NCI-H1930 (cell line): Measurements from ENCODE around the gene PODXL.

ENCODE experiments used
- DNase-seq, 2 experiments: peaks; one replicate each; lab custom pipeline; 2025; lab: John Stamatoyannopoulos, UW

PODXL gene

DNA sequence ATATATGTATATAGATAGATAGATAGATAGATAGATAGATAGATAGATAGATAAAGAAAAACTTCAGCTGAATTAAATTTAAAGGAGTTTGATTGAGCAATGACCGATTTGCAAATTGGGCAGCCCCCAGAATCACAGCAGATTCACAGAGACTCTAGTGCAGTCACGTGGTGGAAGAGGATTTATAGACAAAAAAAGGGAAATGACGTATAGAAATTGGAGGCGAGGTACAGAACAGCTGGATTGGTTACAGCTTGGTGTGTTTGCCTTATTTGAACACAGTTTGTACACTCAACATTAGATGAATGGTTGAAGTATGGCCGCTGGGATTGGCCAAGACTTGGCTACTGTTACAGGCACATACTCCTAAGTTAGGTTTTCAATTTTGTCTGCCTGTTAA is 8.2 kb upstream of the PODXL start:
- no peak for DNase-seq

DNA sequence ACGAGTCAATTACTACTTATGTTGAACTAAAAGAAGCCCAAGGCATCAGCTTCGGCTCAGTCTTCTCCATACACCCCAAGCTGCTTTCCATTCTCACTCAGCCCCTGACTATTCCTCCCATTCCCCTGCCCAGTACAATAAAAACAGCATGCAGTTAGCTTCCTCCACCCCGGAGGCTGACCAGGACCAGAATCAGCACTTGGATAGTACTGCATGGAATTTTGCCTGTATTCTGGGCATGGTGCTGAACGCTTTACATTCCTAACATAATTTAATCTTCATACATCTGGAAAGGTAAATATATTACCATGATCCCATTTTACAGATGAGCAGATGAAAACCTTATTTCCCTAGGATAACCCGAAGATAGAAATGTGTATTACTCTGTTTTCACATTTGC is 7.5 kb upstream of the PODXL start:
- no peak for DNase-seq

DNA sequence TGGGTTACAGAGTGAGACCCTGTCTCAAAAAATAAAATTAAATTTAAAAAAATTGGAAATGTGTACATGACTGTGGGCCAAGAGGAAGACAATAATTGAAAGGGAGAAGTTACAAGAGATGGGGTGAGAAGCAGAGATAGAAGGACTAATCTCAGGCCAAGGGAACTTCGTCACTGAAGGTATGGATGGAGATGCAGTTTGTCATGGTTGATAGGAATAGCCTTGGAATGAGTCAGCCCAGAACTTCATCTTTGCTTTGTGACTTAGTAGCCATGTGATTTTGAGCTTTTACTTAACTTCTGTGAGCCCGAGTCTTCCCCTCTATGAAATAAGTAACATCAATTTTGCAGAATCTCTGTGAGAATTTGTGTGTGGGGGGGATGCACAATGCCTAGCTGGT is 6.5 kb upstream of the PODXL start:
- DNase-seq, result no peak

DNA sequence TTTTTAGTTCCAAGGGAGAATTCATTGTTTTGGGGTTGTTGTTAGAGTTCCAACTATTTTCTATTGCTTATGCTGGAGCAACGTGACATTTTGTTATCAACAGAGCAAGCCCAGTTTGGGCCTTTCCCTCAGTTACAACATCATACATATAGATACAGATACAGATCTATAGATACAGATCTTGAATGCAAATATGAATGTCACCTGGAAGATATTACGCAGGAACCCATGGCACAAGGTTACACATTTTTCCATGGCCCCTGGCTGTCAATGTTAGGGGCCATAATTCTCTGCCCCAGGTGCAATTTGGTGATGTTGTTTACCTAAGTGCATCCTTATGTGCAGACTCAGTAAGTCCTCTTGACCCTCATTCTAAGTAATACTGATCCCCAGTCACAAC is 3.6 kb upstream of the PODXL start:
- DNase-seq, result no peak

DNA sequence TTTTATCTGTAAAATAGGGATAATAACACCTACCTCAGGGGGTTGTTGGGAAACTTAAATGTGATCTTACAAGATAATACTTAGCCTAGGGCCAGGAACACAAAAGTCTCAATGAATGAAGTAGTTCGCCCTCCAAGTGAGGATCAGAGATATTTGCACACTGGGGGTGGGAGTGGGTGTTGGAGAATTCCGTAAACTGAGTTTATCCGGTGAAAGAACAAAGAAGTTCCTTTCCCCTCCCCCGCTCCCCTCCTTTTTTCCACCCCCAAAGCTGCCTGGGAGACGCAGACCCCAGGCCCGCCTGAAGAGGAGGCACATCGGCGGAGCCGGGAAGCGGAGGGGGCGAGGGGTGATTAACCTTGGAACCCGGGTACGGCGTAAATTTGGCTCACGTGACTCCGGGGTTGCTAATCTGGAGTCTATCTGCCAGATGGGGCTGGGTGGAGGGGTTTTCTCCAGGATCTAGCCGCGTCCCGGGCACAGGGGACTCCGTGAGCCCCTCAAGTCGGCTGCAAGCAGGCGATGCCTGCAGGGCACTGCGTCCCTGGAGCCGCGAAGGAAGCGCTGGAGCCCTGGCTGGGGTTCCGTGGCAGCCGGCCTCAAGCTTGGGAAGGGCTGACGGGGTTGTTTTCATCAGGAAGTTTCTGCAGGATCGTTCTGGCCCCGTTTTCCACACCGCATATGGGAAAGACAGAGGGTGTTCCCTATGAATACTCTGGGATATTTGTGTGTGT is 1.4 kb upstream of the PODXL start:
- no peak for DNase-seq

DNA sequence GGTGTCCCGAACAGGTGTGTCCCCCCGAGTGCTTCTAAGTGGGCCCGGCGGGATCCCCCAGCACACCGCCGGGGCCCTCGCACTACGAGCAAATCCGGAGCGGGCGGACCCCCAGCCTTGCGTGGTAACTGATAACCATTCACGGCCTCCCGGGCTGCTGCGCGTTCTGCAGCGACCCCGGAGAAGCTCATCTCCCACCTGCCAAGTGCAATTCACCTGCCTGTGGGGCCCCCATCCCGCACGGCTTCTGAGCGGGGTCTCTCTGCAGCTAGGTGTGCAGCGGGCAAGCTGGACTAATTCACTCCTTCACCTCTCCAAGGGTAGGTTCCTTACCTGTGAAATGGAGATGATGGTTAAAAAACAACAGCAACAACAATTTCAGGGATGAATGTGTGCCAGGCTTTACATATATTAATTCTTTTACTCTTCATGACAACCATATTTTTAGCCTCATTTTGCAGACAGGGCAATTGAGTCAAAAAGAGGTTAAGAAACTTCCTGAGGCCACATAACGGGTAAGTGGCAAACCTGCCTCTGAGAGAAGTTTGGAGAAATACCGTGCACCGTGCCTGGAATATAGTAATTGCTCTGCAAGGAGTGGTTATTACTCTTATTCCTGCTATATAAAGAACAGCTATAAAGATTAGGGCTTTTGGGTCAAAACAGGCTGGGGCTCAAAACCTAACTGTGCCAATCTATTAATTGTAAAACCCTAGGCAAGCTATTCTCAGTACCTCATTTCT is 652 bp upstream of the PODXL start:
- DNase-seq, result peak in 1 of 2 experiments; percentile 27

DNA sequence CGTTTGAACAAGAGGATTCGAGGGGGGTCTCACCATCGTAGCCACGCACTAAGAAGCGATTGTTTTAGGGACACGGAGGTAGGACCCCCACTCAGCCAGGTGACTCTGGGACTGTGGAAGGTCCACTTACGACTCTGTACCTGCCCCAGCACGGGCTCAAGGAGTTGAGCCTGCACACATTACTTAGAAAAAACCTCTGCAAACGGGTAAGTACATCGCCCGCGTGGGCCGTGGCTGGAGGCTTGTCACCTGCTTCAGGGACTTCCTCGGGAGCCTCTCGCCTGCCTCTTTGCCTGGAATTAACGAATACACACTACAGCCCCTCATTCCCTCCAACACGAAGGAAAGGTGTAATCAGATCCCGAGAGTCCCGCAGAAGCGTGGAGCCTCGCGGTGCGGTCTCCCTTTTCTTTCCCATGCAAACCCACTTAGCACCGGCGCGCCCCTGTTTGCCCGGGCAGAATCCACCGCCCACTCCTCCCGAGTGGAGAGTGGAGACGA is 826 bp downstream of the PODXL start:
- no peak for DNase-seq

DNA sequence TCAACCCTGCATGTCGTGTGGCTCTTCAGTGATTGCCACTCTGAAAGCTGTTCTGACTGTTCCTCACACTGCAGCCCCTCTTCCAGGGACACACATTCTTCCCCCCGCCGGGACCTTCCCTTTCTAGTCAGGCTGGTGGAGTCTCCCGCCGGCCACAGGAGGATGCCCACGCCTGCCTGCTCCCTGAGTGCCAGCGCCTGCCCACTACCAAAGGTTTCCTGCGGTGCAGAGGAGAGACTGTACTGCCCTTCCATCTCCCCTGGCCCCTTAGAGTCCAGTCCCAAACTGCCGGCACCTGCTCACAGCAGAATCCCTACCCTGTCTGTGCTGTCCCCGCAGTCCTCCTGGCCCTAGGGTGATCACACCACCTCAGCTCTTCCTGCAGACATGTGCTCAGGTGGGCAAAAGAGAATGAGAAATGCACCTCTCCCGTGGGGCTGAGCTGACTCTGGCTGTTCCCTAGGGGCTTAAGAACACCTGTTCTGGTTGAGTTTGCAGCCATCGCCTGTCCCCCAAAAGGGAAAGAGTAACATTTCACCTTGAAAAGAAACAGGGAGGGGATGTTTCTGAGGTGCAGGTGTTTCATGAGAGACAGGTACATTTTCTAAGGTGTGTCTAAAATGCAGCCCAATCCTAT is 1.4 kb downstream of the PODXL start:
- DNase-seq, result no peak

DNA sequence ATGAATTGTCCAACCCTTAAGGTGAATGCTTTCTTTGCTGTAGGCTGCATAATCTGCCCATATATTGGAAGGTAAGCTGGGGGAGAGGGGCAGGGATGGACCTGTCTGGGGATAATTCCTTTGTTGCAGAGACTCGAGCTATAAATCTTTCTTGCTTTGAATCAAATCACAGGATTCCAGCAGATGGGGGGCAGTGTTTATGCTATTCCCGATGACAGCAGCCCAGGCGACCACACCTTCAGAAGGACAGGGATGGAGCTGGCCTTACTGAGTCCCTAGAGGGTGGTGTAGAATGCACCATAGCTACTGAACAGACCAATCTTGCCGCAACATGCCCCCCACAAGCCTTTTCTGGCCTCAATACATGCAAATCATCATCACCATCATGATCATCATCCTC is 2.5 kb downstream of the PODXL start:
- no peak for DNase-seq

DNA sequence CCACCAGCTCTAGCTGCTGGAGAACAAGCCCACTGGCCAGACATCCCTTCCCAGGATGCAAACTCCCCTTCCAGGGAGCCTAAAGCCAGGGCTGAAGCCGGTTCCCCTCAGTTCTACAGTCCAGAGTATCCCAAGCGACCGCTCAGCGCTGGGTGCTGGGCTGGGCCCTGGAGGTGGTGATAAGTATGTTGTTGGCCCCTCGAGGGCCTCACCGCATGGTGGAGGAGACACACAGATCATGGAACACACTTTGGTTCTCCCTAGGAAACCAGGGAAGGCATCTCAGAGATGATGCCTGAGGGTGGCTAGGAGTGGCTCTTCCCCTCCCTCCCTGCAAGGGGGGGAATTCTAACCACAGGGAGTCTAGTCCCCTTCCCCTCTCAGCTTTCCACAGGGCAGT is 4.4 kb downstream of the PODXL start:
- DNase-seq, result no peak

DNA sequence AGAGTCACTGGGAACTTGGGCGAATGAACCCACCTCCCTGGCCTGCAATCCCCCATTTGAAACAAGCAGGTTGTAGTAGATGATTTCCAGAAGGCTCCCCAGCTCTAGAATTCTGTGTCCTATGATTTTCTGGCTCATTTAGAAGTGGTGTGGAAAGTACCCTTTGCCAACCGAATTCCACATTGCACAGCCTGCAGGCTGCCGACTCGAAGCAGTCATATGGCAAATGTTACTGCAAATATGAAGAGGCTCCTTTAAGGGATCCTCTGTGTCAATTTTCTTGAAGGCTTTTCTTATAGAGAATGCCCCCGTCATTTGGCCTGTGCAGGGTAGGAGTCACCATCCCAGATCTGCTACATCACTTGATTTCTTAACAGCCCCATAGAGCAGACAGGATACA is 5.6 kb downstream of the PODXL start:
- no peak for DNase-seq

DNA sequence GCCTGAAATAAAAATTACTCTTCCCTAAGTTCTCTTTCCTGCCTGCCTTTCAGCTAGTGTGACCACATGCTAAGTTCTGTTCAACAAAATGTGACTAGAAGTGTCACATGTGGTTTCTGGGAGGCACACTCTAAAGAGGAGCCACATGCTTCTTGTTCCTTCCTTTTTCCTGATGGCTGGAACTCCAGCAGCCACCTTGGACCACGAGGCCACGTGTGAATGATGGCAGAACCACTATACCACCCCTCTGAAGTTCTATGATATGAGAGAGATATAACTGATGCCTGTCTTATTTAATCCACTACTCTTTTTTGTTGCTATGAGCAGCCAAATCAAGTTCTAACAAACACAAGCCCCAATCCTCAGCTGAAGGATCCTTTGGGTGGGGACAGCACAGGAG is 8.1 kb downstream of the PODXL start:
- DNase-seq, result no peak

DNA sequence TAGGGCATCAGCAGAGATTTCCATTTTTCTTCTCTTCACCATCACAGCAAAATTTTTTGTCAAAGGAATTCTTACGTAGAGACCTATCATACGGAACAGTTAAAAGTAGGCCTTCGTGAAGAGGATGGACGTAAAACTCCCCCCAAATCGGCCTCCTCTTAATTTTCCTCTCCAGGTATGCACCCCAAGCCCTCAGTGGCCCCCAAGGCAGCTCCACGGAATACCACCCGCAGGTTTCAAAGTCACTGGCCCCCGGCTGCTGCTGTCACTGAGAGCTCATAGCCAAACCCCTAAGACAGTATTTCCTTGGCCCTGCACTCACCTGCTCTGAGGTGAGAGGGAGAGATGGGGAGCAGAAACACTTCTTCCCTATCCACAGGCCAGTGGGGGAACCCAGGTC is 8.8 kb downstream of the PODXL start:
- DNase-seq, result no peak

DNA sequence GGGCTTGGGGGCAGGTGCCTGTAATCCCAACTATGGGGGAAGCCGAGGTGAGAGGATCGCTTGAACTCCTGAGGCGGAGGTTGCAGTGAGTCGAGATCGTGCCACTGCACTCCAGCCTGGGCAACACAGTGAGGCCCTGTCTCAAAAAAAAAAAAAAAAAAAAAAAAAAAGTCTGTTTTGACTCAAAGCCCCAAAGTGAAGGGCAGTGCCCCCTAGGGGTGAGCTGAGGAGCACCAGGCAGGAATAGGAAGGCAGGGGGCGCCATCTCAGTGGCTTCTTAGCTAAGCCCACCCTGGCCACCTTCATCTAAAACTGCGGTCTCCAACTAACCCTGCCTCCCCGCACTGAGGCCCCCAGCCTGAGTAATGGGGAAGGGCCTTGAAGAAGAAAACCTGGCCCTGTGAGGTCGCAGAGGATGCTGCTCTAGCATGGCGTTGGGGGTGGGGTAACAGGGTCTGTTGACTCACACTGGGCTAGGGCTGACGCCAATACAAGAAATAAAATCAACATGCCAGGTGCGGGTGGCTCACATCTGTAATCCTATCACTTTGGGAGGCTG is 9.8 kb downstream of the PODXL start:
- DNase-seq, result peak; percentile 27 to 28

DNA sequence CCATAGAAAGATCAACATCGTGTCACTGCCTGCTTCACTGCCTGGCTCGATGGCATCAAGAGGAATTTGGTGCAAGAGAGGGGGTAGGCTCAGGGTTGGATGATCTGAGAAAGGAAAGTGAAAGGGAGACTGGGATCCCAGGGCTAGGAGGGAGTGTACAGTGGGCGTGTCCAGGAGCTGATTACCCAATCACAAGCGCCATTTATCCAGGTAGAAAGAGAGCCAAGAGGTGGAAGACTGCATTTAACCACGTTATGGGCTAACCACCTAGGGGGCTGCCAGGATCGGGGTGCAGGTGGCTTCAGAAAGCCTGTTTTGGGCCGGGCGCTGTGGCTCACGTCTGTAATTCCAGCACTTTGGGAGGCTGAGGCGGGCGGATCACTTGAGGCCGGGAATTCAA is 10.3 kb downstream of the PODXL start:
- no peak for DNase-seq

DNA sequence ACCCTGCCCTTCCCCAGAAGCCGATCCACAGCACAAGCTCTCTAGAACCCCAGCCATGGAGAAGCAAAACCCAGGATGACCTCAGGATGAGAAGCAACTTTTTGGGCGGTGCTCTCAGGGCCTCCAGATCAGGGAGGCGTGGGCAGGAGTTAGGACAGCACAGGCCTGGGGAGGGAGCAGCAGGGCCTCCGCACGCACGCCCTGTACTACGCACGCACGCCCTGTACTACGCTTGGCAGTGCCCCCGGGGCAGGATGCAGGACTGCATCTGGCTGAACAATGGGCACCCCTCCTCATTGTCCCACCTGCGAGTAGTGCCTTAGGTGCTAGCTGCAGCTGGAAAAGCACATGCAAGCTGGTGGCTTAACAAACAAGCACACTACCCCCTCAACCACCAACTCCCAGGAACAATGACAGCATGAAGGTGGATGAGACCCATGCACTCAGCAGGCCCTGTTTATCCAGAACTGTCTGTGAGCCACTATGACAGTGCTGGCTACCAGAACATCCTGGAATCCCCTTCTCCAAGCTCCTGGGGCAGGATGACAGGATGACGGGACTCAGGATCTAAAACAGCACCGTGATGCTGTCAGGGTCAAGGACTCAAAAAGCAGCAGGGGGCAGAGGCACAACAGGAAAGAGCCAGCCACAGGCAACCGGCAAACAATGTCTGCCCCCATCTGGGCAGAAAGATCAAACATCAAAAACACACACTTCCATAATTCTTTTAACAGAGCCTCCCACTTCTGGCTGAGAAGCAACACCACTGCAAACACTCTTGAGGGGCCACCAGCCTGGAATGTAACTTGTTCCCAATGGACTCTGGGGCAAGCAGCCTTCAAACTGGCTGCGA is 11.8 kb downstream of the PODXL start:
- DNase-seq, result peak in 1 of 2 experiments; percentile 3

DNA sequence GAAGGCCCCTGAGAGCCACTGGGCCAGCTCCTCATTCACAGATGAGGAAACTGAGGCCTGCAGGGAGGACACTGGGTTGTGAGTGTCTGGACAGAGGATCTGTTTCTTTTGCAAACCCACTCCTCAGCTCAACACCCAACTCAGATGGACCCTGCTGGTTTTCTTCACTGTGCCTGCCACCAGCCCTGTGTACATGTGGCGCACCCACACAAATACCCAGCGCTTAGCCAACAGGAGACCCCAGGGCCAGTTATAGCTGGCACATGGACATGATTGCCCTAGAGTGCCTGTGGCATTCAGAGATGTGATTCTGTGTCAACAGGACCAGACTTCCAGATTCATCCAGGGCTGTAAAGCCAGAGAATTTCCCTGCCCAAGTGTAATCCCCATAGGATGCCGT is 12.4 kb downstream of the PODXL start:
- no peak for DNase-seq

DNA sequence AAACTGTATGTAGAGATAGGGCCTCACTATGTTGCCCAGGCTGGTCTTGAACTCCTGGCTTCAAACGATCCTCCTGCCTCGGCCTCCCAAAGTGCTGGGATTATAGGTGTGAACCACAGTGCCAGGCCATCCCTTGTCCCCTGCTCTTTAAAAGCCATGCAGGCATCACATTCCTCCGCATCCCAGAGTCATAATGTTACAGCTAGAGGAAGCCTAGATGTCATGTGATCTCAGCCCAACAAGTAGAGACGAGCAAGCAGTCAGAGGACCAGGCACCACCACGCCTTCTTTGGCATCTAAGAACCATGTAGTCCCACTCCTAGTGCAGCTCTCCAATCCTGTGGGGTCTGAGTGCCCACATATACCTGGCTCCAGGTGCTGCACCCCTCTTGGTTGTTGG is 13.1 kb downstream of the PODXL start:
- DNase-seq, result no peak

DNA sequence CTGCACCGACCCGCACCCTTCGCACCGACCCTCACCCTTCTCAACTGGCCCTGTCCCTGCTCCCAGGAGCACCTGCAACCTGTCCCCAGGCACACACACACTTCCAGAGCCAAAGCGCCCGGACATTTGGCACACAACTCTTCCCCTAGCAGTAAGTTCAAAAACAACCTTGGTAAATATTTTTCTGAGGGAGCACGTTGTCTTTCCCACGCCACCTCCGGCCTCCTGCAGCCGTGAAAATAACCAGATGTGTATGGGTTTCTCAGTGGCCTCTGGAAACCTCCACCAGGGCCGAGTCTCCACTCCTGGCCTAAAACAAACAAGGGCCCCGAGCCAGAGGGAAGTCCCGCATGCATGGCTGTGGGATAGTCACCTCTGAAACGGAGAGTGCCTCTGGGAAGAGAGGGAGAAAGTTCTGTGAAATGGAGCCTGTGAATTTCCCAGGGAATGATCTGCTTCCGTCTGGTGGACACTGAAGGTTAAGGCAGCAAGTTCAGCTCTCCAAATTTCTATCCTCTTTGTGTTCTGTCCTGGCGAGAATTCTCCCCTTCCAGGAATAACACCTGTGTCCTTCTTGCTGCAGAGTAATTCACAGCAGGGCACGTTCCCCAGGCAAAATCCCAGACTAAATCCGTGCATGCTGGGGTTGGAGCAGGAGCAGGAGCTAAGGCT is 15.8 kb downstream of the PODXL start:
- DNase-seq, result no peak

DNA sequence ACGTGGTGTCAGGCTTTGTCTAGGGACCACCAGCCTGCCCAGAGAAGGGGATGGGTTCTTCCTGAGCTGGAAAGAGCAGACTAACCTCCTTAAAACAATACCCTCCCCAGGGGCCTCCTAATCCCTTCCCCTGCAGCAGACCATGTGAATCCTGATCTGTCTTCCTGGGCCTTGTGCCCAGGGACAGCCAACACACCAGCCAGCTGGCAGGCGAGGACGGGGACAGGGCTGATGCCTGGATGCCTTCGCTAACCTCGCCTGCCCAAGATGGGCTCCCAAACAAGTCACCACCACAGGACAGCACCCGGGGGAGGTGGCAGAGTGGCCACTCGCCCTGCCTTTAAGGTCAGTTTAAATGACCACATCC is 17.6 kb downstream of the PODXL start:
- no peak for DNase-seq

DNA sequence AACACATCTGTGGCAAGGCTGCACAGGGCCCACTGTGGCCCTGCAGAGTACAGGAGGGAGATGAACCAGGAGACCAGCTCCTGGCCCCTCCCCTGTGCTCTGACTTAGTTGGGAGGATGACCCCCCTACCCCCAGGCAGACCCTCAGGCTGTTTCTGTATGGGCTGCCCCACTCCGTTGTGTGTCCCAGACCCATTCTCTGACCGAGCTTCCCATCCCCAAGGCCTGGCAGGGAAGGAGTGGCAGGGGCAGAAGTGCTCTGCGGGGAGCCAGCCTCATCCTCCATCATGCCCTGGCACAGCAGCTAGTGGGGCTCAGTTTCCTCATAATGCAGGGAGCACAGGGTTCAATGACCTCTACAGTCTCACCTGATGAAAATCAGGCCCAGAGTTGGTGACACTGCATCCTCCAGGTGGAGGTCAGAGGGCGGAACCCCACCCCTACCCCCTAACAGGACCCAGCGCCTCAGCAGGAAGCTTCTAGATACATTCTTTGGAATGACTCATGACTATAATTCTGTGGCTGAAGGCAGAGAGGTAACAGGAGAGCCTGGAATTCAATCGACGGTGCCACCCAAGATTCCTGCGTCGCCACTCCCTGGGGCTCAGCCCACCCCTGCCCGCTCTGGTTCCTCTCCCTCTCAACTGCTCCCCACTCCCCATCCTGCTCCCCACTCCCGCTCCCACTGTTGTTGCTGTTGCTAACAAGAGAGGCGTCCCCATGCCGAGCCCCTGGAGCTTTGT is 18.2 kb downstream of the PODXL start:
- no peak for DNase-seq
